Tibial nerve (tissue), 4 donors: ENCODE results near the gene WDR27.

Experiments used
- CTCF ChIP-seq, 5 experiments: fragments of 200-600 bp in 3 of 5; fragments of 450-650 bp in 2 of 5; sonication (generic) in 3 of 5; IDR thresholded peaks; one replicate each; pipeline ENCODE4 v1.5.1; 2016 to 2019; ENCODE audit warnings: antibody characterized with exemption in 5 of 5, mild to moderate bottlenecking in 3 of 5, moderate library complexity in 2 of 5
- EP300 ChIP-seq, 2 donors: sonication (generic); formaldehyde crosslinking; IDR thresholded peaks; one replicate each; pipeline ENCODE4 v1.6.1; 2017; ENCODE audit warnings: antibody characterized with exemption in 2 of 2, mild to moderate bottlenecking in 1 of 2
- POLR2A ChIP-seq, 2 donors: fragments of 450-650 bp; IDR thresholded peaks; one replicate each; pipeline ENCODE4 v1.6.1; 2017; ENCODE audit warnings: antibody characterized with exemption in 2 of 2, mild to moderate bottlenecking in 2 of 2, moderate library complexity in 2 of 2

DNA sequence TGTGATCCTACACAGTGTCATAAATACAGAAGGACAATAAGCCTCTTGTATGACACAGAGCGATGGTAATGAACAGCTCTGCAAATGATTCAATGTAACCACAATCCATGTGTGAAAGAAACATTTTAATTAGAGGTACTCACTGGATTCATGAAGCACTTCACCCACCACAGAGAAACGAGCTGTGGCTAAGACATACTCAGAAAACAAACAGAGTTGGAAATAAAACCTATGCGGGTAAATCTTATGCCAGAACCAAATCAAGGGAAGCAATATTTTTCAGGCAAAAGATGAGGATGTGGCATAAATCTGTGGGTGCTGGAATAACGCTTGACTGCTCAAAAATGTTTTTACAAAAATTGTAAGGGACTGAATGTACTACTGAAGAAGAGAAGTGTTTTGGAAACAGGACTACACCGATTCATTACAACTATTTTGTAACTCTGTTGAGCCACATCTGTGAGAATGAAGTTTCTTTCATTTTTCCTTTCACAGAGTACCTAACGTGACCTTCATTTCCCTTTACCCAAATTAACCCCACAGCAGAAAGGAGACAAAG, 112.1 kb downstream of the WDR27 start:
- TF ChIP-seq CTCF (IDR thresholded peaks at IDR 0.05), result no peak
- TF ChIP-seq POLR2A (IDR thresholded peaks at IDR 0.05), result no peak
- TF ChIP-seq EP300 (IDR thresholded peaks at IDR 0.05), result peak in 1 of 2 donors; percentile 67
